HEK293 (cell line): ENCODE measurements around the gene TTC39C.

ENCODE experiments used
- CTCF ChIA-PET: fragments of 350-600 bp; formaldehyde crosslinking; extraction: SDS; loops from one replicate; lab custom pipeline; 2021; ENCODE audit warnings: antibody characterized with exemption; lab: Yijun Ruan, JAX
- POLR2A ChIA-PET: fragments of 300-600 bp; formaldehyde crosslinking; extraction: SDS; loops from one replicate; lab custom pipeline; 2020; ENCODE audit warnings: antibody characterized with exemption, inconsistent platforms; lab: Yijun Ruan, JAX
- H3K27ac ChIP-seq: fragments of 200-500 bp; sonication (Bioruptor generic); 2 replicates; pipeline ENCODE4 v1.5.1; 2014; ENCODE audit warnings: low read depth, low read length, control low read depth, inconsistent platforms; ENCODE audit errors: extremely low read depth
- H3K36me3 ChIP-seq, 2 experiments: fragments of 200-500 bp in 1 of 2; sonication (Bioruptor generic) in 1 of 2; 1 replicate in 1 of 2; 2 replicates in 1 of 2; pipeline ENCODE4 v1.5.1; 2014 to 2017; ENCODE audit warnings: inconsistent platforms in 2 of 2, low read length in 2 of 2; ENCODE audit not compliant: control insufficient read depth in 2 of 2, insufficient read depth in 1 of 2
- H3K4me1 ChIP-seq: fragments of 200-500 bp; sonication (Bioruptor generic); 2 replicates; pipeline ENCODE4 v1.5.1; 2014; ENCODE audit warnings: mild to moderate bottlenecking, low read length, inconsistent platforms; ENCODE audit not compliant: control insufficient read depth, insufficient read depth
- H3K4me3 ChIP-seq: 2 replicates; pipeline ENCODE4 v1.5.1; 2011; ENCODE audit warnings: low read depth, mild to moderate bottlenecking, control low read depth, low read length, moderate library complexity
- H3K9me3 ChIP-seq: fragments of 200-500 bp; sonication (Bioruptor generic); 2 replicates; pipeline ENCODE4 v1.5.1; 2014; ENCODE audit warnings: low read depth, low read length, inconsistent platforms; ENCODE audit not compliant: control insufficient read depth, insufficient read depth
- FEZF1 ChIP-seq: fragments of 450-650 bp; formaldehyde crosslinking; IDR thresholded peaks from 2 replicates; pipeline ENCODE4 v1.5.1; 2016; ENCODE audit warnings: missing biosample characterization, missing genetic modification characterization
- GLI4 ChIP-seq: fragments of 450-650 bp; formaldehyde crosslinking; IDR thresholded peaks from 2 replicates; pipeline ENCODE4 v1.5.1; 2016; ENCODE audit warnings: missing biosample characterization, missing genetic modification characterization
- HOXA7 ChIP-seq: sonication (generic); formaldehyde crosslinking; IDR thresholded peaks from 2 replicates; pipeline ENCODE4 v1.8.1; 2022; ENCODE audit warnings: missing genetic modification reagents, borderline replicate concordance
- HOXC10 ChIP-seq: sonication (generic); formaldehyde crosslinking; IDR thresholded peaks from 2 replicates; pipeline ENCODE4 v1.8.1; 2023; ENCODE audit warnings: mild to moderate bottlenecking, missing genetic modification reagents
- KLF9 ChIP-seq: fragments of 450-650 bp; formaldehyde crosslinking; IDR thresholded peaks from 2 replicates; pipeline ENCODE4 v1.5.1; 2016; ENCODE audit warnings: missing biosample characterization, missing genetic modification characterization, low read depth
- MZF1 ChIP-seq: fragments of 450-650 bp; formaldehyde crosslinking; IDR thresholded peaks from 2 replicates; pipeline ENCODE4 v1.5.1; 2017; ENCODE audit warnings: missing biosample characterization, missing genetic modification characterization, borderline replicate concordance
- SCRT1 ChIP-seq: fragments of 450-650 bp; formaldehyde crosslinking; IDR thresholded peaks from 2 replicates; pipeline ENCODE4 v1.5.1; 2016; ENCODE audit warnings: missing biosample characterization, missing genetic modification characterization, borderline replicate concordance
- SCRT2 ChIP-seq: fragments of 450-650 bp; formaldehyde crosslinking; IDR thresholded peaks from 2 replicates; pipeline ENCODE4 v1.5.1; 2016; ENCODE audit warnings: missing biosample characterization, missing genetic modification characterization
- ZBTB17 ChIP-seq: fragments of 450-650 bp; formaldehyde crosslinking; IDR thresholded peaks from 2 replicates; pipeline ENCODE4 v1.5.1; 2016; ENCODE audit warnings: missing biosample characterization, missing genetic modification characterization
- ZBTB48 ChIP-seq: fragments of 450-650 bp; formaldehyde crosslinking; IDR thresholded peaks from 2 replicates; pipeline ENCODE4 v1.5.1; 2016; ENCODE audit warnings: missing biosample characterization, missing genetic modification characterization
- ZFP3 ChIP-seq: fragments of 450-650 bp; formaldehyde crosslinking; IDR thresholded peaks from 2 replicates; pipeline ENCODE4 v1.5.1; 2016; ENCODE audit warnings: low read depth, missing biosample characterization, missing genetic modification characterization
- ZNF354C ChIP-seq: fragments of 450-650 bp; formaldehyde crosslinking; IDR thresholded peaks from 2 replicates; pipeline ENCODE4 v1.5.1; 2016; ENCODE audit warnings: missing biosample characterization, missing genetic modification characterization, low read depth, borderline replicate concordance
- ZNF391 ChIP-seq: fragments of 450-650 bp; formaldehyde crosslinking; IDR thresholded peaks from 2 replicates; pipeline ENCODE4 v1.5.1; 2016; ENCODE audit warnings: low read depth, missing biosample characterization, missing genetic modification characterization, borderline replicate concordance
- ZNF623 ChIP-seq: fragments of 450-650 bp; formaldehyde crosslinking; IDR thresholded peaks from 2 replicates; pipeline ENCODE4 v1.5.1; 2016; ENCODE audit warnings: missing biosample characterization, missing genetic modification characterization
- ZNF785 ChIP-seq: fragments of 450-650 bp; formaldehyde crosslinking; IDR thresholded peaks from 2 replicates; pipeline ENCODE4 v1.5.1; 2016; ENCODE audit warnings: missing biosample characterization, missing genetic modification characterization
- ZSCAN23 ChIP-seq: fragments of 450-650 bp; formaldehyde crosslinking; IDR thresholded peaks from 2 replicates; pipeline ENCODE4 v1.5.1; 2016; ENCODE audit warnings: missing biosample characterization, missing genetic modification characterization
- TF ChIP-seq, protein P1 (sequence below): fragments of 450-650 bp; formaldehyde crosslinking; IDR thresholded peaks from 2 replicates; pipeline ENCODE4 v1.5.1; 2016; ENCODE audit warnings: missing biosample characterization, missing genetic modification characterization, low read depth
- TF ChIP-seq, protein P2 (sequence below): fragments of 450-650 bp; formaldehyde crosslinking; IDR thresholded peaks from 2 replicates; pipeline ENCODE4 v1.5.1; 2017; ENCODE audit warnings: missing biosample characterization, mild to moderate bottlenecking, missing genetic modification characterization, moderate library complexity
- TF ChIP-seq, protein P3 (sequence below): fragments of 450-650 bp; formaldehyde crosslinking; IDR thresholded peaks from 2 replicates; pipeline ENCODE4 v1.5.1; 2017; ENCODE audit warnings: missing biosample characterization, missing genetic modification characterization
- TF ChIP-seq, protein P4 (sequence below): fragments of 450-650 bp; formaldehyde crosslinking; IDR thresholded peaks from 2 replicates; pipeline ENCODE4 v1.5.1; 2016; ENCODE audit warnings: missing biosample characterization, missing genetic modification characterization

TTC39C gene

DNA sequence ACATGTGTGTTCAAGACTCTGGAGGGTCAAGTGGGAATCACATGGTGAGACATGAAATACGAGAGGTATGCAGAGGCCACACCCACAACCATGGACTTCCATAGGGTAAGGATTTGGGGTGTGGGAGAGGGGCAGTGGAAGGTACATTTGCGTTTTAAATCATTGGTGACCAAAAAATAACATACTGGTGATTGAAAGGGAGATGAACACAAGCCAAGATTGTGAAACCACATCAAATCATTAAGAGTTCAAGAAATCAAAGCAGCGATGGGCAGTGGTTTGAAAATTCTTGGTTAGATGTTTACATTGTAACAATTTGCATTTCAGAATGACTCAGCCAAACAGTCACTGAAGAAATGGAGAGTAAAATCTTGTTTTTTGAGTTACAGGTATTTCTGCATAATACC lies 122.4 kb downstream of the TTC39C start:
- TF ChIP-seq, protein P1, sequence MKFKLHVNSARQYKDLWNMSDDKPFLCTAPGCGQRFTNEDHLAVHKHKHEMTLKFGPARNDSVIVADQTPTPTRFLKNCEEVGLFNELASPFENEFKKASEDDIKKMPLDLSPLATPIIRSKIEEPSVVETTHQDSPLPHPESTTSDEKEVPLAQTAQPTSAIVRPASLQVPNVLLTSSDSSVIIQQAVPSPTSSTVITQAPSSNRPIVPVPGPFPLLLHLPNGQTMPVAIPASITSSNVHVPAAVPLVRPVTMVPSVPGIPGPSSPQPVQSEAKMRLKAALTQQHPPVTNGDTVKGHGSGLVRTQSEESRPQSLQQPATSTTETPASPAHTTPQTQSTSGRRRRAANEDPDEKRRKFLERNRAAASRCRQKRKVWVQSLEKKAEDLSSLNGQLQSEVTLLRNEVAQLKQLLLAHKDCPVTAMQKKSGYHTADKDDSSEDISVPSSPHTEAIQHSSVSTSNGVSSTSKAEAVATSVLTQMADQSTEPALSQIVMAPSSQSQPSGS (tag by site-specific recombination) = no peak
- TF ChIP-seq KLF9 = 0 out of 2 replicates have a peak, but pooled peaks have one; percentile 50
- TF ChIP-seq, protein P2, sequence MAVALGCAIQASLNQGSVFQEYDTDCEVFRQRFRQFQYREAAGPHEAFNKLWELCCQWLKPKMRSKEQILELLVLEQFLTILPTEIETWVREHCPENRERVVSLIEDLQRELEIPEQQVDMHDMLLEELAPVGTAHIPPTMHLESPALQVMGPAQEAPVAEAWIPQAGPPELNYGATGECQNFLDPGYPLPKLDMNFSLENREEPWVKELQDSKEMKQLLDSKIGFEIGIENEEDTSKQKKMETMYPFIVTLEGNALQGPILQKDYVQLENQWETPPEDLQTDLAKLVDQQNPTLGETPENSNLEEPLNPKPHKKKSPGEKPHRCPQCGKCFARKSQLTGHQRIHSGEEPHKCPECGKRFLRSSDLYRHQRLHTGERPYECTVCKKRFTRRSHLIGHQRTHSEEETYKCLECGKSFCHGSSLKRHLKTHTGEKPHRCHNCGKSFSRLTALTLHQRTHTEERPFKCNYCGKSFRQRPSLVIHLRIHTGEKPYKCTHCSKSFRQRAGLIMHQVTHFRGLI (tag by site-specific recombination) = no peak
- TF ChIP-seq ZBTB48 (tag by site-specific recombination) = no peak
- no peak for TF ChIP-seq MZF1 (tag by site-specific recombination)
- Histone ChIP-seq H3K4me1 (peaks cover 4% of the 10 kb centered on the region), H3K9me3 (no peaks in the 10 kb centered on the region), H3K36me3 (peaks cover 0 to 4% of the 10 kb centered on the region in 2 experiments; a peak in 1 of 3 replicates), H3K4me3 (no peak overlapping the region), H3K27ac (no peak overlapping the region)
- CTCF ChIA-PET = interaction anchor here (0.7 kb wide), 1 partner anchor 276 kb away, joined by 3 read pairs; no protein-coding TSS in a partner anchor
- POLR2A ChIA-PET = interaction anchor here (0.6 kb wide), 1 partner anchor 30 kb away, joined by 3 read pairs; no protein-coding TSS in a partner anchor

DNA sequence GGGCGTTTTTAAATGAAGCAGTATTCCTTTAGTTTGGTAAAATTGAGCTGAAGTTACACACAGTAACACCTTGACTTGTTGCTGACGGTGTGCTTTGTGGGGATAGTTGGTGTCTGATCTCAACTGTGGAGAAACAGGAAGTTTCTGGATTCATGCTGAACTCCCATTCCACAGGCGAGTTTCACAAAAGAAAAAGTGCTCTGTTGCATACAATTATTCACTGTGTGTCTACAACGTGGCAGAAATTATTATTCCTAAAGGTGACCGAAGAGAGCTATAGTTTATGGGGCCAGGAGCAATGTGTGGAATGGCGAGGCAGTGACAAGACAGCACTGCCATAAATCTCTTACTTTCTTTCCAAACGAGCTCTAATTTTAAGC lies 123.8 kb downstream of the TTC39C start:
- Histone ChIP-seq H3K4me1 (peaks cover 4% of the 10 kb centered on the region), H3K9me3 (no peaks in the 10 kb centered on the region), H3K27ac (peak overlapping the region; percentile 77; the same call in 1 of the 2 replicates), H3K4me3 (peak overlapping the region; percentile 59), H3K36me3 (peaks cover 0 to 5% of the 10 kb centered on the region in 2 experiments; a peak in 2 of 3 replicates)
- CTCF ChIA-PET = interaction anchor here (0.6 to 1.4 kb wide), 6 partner anchors 20 to 1328 kb away, joined by 3 to 6 read pairs (median 4); no protein-coding TSS in a partner anchor
- no peak for TF ChIP-seq HOXA7
- peak; percentile 84 for TF ChIP-seq SCRT1 (tag by site-specific recombination)
- peak; percentile 86 for TF ChIP-seq SCRT2 (tag by site-specific recombination)
- no peak for TF ChIP-seq ZBTB17
- no peak for TF ChIP-seq GLI4
- TF ChIP-seq ZNF391 = no peak
- TF ChIP-seq ZNF354C (tag by site-specific recombination) = no peak
- TF ChIP-seq ZFP3 (tag by site-specific recombination) = no peak
- no peak for TF ChIP-seq FEZF1
- no peak for TF ChIP-seq ZSCAN23 (tag by site-specific recombination)
- no peak for TF ChIP-seq HOXC10 (CRISPR knock-in tag)
- TF ChIP-seq, protein P3, sequence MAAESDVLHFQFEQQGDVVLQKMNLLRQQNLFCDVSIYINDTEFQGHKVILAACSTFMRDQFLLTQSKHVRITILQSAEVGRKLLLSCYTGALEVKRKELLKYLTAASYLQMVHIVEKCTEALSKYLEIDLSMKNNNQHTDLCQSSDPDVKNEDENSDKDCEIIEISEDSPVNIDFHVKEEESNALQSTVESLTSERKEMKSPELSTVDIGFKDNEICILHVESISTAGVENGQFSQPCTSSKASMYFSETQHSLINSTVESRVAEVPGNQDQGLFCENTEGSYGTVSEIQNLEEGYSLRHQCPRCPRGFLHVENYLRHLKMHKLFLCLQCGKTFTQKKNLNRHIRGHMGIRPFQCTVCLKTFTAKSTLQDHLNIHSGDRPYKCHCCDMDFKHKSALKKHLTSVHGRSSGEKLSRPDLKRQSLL = no peak
- TF ChIP-seq KLF9 = no peak
- TF ChIP-seq, protein P4, sequence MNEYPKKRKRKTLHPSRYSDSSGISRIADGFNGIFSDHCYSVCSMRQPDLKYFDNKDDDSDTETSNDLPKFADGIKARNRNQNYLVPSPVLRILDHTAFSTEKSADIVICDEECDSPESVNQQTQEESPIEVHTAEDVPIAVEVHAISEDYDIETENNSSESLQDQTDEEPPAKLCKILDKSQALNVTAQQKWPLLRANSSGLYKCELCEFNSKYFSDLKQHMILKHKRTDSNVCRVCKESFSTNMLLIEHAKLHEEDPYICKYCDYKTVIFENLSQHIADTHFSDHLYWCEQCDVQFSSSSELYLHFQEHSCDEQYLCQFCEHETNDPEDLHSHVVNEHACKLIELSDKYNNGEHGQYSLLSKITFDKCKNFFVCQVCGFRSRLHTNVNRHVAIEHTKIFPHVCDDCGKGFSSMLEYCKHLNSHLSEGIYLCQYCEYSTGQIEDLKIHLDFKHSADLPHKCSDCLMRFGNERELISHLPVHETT (tag by site-specific recombination) = no peak
- no peak for TF ChIP-seq ZNF623 (tag by site-specific recombination)
- no peak for TF ChIP-seq ZNF785 (tag by site-specific recombination)
- POLR2A ChIA-PET = interaction anchor here (0.5 to 2.0 kb wide), 63 partner anchors 10 to 697 kb away, joined by 3 to 23 read pairs (median 4); partner anchors contain the start of genes IMPACT, OSBPL1A, RIOK3 and TTC39C
